T follicular helper cell (primary cell): ENCODE data around the gene MORN2.

Source experiments
- DNase-seq: peaks from one replicate; pipeline ENCODE4 v3.0.0-alpha.2; 2020; ENCODE audit warnings: low read depth

The MORN2 gene

GRCh38 chr2:38889575-38889974 is 13.8 kb downstream of the MORN2 start, which contains the start of gene ARHGEF33:
Gene ARHGEF33 (plus strand): TSS chr2:38889875. CDS start chr2:38919448, 29,573 bp downstream.
- no peak for DNase-seq

DNA sequence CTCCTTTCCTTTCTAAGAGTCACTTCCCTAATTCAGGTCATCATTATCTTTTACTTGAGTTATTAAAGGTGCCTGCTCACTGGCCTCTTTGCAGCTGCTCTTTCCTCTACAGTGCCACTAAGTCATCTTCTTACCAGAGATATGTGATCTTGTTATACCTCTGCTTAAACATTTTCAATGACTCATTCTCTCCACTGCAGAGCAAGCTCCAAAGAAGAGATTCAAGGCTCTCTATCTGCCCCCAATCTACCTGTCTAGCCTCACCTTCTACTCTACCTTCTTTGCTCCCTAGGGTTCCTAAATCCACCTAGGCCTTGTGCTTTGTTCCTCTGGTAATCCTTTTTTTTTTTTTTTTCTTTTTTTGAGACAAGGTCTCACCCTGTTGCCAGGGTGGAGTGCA is 17.0 kb downstream of the MORN2 start:
- no peak for DNase-seq

DNA sequence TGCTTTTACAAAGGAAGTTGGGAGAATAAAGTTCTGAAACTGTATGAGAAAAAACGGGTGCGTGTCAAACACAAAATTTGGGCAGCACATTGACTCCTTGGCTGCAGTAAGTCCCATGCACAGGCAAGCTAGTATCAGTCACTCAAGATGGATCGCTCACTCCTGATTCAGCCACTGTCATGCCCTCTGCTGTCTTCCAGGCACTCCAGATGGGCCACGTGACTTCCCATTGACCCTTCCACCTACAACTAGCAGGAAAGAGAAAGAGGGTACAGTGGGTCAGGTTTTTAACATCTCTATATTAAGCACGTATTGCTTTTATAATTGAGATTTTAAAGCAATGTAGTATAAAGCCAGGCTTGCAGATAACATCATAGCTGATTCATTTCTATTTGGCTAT is 22.5 kb downstream of the MORN2 start:
- DNase-seq: no peak

DNA sequence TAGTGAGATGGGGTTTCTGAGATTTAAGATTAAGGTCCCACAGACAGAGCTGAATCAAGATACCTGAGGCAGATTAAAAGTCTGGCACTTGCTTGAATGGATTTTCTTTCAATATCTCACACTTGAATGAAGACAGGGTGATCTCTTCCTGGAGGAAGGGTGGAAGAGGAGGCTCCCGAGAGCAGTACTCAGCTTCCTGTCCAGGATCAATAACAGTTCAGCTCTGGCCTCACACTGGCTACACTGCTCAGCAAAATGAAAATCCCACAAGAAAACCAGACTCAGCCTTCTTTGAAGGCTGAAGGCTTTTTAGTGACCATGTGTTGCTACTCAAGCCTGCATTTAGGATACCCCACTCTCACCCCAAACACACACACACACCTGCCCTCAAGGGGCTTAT is 24.9 kb downstream of the MORN2 start:
- DNase-seq: no peak

GRCh38 chr2:38905251-38905650 is 29.5 kb downstream of the MORN2 start:
- no peak for DNase-seq

DNA sequence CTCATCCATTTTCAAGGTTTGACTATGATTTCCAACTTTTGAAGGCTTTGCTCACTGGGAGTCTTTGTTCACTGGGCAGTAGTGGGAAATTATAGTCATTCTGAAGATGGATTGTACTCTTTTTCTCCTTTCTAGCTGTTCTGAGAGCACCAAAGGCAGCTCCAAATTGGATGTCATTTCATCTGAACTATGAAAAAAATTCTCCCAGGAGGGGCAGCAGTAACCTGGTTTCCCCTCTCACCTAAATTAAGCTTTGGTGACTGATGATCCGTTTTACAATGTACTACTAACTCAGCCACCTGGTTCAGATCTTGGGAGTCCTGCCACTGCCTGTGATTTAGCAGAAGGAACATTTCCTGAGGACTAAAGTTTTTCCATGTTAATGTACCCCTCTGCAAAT is 31.5 kb downstream of the MORN2 start:
- DNase-seq: no peak

GRCh38 chr2:38907743-38908562 is 32.2 kb downstream of the MORN2 start:
- no peak for DNase-seq

- DNase-seq: no peak
Measured at GRCh38 chr2:38909872-38910271, 34.1 kb downstream of the MORN2 start.

- DNase-seq: no peak
Measured at GRCh38 chr2:38911191-38911590, 35.4 kb downstream of the MORN2 start.

DNA sequence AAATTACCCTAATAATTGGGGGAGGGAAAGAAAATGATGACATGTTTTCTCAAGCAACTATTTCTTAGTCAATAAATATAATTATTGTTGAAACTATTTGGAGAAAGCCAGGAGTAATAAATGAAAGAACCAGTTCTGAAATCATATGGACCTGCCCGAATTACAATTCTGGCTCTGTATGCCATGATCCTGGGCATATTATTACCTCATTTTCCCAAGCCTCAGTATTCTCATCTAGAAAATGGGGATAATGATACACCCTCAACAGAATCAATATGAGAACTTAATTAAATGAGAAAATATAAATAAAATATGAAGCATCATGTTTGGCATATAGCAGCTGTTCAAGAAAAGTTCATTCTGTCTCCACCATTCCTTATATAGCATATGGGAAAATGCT is 36.8 kb downstream of the MORN2 start:
- no peak for DNase-seq

DNA sequence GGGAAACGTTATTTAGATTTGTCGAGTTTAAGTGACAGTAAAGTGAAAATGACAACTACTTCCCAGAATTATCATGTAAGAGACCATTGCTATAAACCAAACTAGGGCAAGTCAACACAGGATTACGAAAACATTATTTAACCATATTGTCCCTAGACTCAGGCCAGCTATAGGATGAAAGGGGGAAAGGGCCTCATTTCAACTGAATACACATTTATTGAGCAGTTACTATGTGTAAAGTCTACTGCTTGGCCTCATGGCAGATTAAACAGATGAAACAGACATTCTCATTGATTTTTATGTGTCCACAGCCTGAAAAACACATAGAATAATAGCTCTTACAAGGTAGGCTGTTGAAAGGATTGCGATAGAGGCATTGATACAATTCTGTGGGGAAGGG is 46.6 kb downstream of the MORN2 start:
- no peak for DNase-seq

GRCh38 chr2:38922902-38923301 is 47.1 kb downstream of the MORN2 start:
- no peak for DNase-seq

DNA sequence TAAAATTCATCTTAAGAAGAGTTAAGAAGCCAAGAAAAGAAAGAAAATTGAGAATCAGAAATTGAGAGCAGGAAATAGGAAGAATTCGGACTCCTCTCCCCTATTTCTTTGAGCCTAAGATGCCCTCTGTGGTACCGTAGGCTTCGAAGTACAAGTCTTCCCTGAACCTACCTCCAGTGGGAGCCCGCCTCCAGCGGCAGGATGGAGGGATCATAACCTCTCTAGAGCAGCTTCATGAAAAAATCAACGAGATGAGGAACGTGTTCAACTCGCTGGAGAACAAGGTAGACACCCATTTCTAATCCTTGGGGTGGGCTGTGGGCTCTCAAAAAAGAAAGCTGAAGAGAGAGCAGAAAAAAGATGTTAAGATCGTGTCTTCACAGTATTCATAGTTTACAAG is 50.2 kb downstream of the MORN2 start:
- DNase-seq: no peak

GRCh38 chr2:38930600-38930999 is 54.8 kb downstream of the MORN2 start:
- DNase-seq: no peak
